Stimulated activated CD4-positive, alpha-beta T cell treated with anti-CD3 and anti-CD28 coated beads, TNF-alpha, amount 100 ng/mL, for 48 hours (primary cell): ENCODE measurements around the gene ADARB2.

Source experiments
- DNase-seq, 3 donors: peaks; one replicate each; pipeline ENCODE4 v3.0.0-alpha.2; 2020; ENCODE audit warnings: low read depth in 3 of 3

The ADARB2 gene

GRCh38 chr10:1736144-1736971 lies 967 bp downstream of the ADARB2 start:
- DNase-seq = no peak

- DNase-seq = no peak
These were observed 1.8 kb downstream of the ADARB2 start for GRCh38 chr10:1735562-1735961.

GRCh38 chr10:1734288-1734687 lies 3.0 kb downstream of the ADARB2 start:
- DNase-seq = no peak

GRCh38 chr10:1733720-1734119 lies 3.6 kb downstream of the ADARB2 start:
- no peak for DNase-seq

GRCh38 chr10:1732564-1732996 lies 4.7 kb downstream of the ADARB2 start:
- DNase-seq = no peak

GRCh38 chr10:1731592-1731991 lies 5.7 kb downstream of the ADARB2 start:
- no peak for DNase-seq

- DNase-seq = no peak
These were observed 7.6 kb downstream of the ADARB2 start for GRCh38 chr10:1729751-1730150.

- no peak for DNase-seq
These were observed 10.5 kb downstream of the ADARB2 start for GRCh38 chr10:1726861-1727260.

GRCh38 chr10:1724921-1725488 lies 12.3 kb downstream of the ADARB2 start:
- no peak for DNase-seq

GRCh38 chr10:1716839-1717238 lies 20.5 kb downstream of the ADARB2 start:
- no peak for DNase-seq

DNA sequence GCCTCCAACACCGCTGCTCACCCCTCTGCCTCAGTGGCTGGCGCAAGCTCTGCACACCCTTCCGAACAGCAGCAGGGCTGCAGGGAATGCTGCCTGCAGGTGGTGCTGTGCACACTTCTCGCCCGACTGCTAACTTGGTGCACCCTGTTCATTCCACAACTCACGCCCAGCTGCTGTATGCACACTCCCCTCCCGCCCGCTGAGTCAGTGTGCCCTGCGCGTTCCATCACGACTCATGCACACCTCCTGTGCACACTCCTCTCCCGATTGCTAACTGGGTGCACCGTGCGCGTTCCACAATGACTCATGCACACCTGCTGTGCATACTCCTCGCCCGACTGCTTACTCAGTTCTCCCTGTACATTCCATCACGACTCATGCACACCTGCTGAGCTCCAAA lies 21.5 kb downstream of the ADARB2 start:
- peak in 1 of 3 donors; percentile 41 for DNase-seq

DNA sequence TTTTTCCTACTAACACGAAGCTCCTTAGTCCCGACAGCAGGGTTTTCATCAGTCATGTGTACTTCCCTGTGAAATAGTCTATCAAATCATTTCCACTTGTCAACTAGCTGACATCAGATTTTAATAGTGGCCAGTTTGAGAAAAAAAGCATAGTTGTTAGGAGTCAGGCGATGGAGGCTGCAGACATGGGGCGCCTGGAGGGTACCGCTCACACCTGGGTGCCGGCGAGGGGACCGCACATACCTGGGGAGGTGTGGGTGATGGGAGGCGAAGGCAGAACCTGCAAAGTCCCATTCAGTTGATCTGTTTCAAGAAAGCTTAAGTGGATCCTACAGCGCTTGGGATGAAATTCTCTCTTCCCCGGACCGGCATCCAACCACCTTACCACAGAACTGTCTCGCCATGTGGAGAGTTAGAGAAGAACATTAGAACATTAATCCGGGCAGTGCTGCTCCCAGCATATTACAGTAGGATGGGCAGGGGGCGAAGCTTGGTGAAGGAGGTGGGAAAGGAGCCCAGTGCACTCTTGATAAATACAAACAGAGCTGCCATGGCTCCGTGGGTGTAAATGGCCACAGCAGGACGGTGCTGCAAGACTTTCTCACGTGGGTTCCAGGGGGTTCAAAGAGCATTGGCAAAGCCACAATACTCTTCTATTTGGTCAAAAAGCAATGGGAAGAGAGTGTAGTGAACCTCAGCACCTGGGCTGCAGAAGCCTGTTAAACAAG lies 24.2 kb downstream of the ADARB2 start:
- DNase-seq = no peak

DNA sequence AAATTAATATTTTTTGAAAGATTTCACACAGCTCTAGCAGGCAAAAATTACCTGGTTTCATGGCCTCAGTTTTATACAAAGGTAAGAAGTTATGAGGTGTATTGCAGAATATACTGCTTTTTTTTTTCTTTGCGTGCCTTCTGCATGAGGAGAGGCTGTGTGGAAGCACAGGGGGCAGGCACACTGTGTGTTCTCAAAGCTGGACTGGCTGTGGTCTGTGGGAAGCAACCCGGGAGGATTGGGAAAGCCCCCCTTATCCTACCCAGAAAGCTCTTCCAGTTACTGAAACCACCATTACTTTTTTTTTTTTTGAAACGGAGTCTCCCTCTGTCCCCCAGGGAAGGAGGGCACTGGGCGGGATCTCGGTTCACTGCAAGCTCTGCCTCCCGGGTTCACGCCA lies 25.0 kb downstream of the ADARB2 start:
- DNase-seq = no peak

- DNase-seq = no peak
These were observed 28.2 kb downstream of the ADARB2 start for GRCh38 chr10:1709161-1709560.

GRCh38 chr10:1708746-1709145 lies 28.6 kb downstream of the ADARB2 start:
- DNase-seq = no peak

DNA sequence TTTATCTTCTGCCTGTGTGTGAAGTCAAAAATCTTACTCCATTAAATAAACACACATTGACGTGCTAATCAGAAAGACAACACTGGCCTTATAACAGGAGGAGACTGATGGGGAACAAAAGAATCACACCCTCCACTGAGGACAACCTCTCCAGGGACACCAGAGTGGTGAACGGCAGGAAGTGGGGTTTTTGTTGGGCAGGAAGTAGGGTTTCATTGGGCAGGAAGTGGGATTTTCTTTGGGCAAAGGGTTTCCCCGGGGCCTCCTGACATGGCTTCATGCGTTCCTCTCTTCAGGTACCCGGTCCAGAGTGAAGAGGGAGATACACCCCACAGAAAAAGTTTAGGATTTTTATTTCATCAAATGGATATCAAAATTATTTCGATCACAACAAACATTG lies 30.6 kb downstream of the ADARB2 start:
- no peak for DNase-seq

DNA sequence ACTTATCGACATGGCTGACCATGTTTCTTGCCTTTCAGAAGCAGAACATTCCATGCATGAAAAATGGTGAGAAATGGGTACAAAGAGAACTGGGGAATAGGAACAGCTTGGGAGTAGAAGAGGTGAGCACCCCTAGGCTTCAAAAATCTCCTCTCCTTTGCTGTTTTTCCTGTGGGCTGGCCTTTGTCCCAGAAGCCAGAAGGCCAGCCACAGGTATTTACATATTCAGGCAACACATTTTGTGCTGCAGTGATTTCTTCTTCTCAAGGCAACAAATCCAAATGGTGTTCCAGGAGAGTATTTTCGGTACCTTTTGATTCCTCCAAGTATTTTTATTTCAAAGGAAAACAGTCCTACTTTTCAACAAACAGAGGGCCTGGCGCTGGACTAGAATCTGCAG lies 31.1 kb downstream of the ADARB2 start:
- DNase-seq = no peak

- no peak for DNase-seq
These were observed 39.1 kb downstream of the ADARB2 start for GRCh38 chr10:1698185-1698584.

GRCh38 chr10:1696106-1696505 lies 41.2 kb downstream of the ADARB2 start:
- no peak for DNase-seq

DNA sequence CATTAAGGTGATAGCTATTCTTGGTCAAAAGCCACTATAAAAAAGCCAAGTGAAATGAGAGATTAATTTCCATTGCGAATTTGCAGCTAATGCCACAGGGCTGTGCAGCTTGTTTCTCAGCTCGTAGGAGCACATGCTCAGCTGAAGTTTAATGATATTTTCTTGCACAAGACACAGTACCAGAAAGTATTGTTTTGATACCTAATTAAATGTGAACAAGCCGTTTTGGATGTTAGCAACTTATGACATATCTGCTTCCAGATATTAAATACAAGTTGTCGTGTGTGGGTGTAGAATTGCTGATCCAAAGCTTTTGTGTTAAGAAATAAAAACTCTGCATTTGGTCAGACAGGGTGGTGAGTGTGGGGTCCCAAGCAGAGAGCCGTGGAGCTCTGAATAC lies 47.2 kb downstream of the ADARB2 start:
- no peak for DNase-seq

DNA sequence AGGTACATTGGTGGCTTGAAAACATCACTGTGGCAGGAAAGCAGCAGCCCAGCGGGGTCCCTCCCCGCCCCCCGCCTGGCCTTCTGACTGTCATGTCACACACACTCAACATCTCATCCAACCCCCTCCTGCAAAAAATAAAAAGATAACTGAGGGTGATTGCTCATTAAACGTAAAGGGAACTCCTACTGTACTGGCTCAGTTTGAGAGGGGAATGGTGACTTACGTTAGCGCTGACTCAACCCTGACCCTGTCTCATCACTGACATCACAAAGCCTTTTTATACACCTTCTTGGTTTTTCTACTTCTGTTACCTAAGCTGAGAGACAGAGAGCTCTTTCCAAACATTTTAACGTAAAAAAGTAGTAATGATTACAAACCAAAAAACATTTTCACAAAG lies 48.8 kb downstream of the ADARB2 start:
- no peak for DNase-seq

DNA sequence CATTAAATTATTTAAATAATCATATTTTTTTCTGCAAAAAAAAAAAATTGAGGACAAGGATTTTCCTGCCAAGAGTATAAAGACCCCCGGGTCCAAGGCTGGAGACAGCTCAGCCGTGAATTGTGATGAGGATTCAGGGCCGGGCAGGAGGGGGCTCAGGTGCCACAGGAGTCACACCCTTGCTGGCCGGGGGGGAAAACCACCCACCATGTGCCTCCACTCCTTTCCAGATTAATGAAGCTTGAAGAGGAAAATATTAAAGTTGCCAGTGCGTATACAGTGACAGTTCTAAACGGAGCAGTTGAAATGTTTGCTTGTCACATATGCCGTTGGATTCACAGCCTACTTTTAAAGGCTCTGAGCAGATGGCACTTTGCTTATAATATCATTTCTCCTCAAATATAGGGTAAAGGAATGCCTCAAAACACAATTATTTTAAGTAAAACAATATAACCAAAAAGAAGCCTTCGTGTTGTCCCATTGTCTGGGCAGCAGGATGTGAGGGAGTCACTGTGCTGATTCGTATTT lies 49.6 kb downstream of the ADARB2 start:
- DNase-seq = no peak

GRCh38 chr10:1687190-1687589 lies 50.1 kb downstream of the ADARB2 start:
- DNase-seq = no peak
